Subcutaneous abdominal adipose tissue (tissue), 5 donors: ENCODE data around the gene SNX20.

ENCODE experiments used
- H3K27ac ChIP-seq: one replicate; pipeline ENCODE4 v1.7.0; 2013; ENCODE audit warnings: low read depth, mild to moderate bottlenecking, inconsistent platforms, low read length, moderate library complexity
- H3K27me3 ChIP-seq, 5 donors: one replicate each; pipeline ENCODE4 v1.7.0; 2013; ENCODE audit warnings: low read length in 5 of 5, inconsistent platforms in 1 of 5; ENCODE audit not compliant: control insufficient read depth in 5 of 5, insufficient read depth in 4 of 5
- H3K36me3 ChIP-seq, 5 donors: one replicate each; pipeline ENCODE4 v1.7.0; 2013; ENCODE audit warnings: low read length in 5 of 5; ENCODE audit not compliant: control insufficient read depth in 5 of 5, insufficient read depth in 5 of 5
- H3K4me1 ChIP-seq, 5 donors: one replicate each; pipeline ENCODE4 v1.7.0; 2013; ENCODE audit warnings: low read length in 5 of 5, mild to moderate bottlenecking in 3 of 5, moderate library complexity in 1 of 5; ENCODE audit not compliant: control insufficient read depth in 5 of 5, insufficient read depth in 5 of 5
- H3K4me3 ChIP-seq, 5 donors: one replicate each; pipeline ENCODE4 v1.7.0; 2013; ENCODE audit warnings: low read length in 5 of 5, low read depth in 1 of 5
- H3K9ac ChIP-seq, 5 donors: one replicate each; pipeline ENCODE4 v1.7.0; 2013; ENCODE audit warnings: low read length in 5 of 5, mild to moderate bottlenecking in 4 of 5, moderate library complexity in 3 of 5
- H3K9me3 ChIP-seq, 5 donors: one replicate each; pipeline ENCODE4 v1.7.0; 2013; ENCODE audit warnings: low read length in 5 of 5; ENCODE audit not compliant: control insufficient read depth in 5 of 5
- donor health status: healthy.
- donor health status: healthy.
- donor health status: healthy.
- donor health status: healthy.
- donor health status: healthy.

Gene SNX20

DNA sequence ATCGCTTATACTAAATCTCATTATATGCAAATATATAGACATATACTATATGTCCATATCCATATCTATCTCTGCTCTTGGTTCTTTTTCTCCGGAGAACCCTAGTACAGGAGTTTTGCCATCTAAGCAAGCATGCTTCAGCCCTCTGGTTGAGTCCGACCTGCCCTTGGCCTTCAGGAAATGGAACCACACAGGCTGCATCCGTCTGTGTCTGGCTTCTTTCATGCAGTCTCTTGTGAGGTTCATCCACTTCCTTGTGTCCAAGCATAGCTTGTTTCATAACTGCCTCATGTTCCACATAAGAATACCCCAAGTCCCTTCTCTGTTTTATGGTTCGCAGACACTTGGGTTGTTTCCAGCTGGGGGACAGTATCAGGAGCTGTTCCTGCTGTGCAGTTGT is 16.8 kb downstream of the SNX20 start:
- H3K9me3 ChIP-seq = peaks cover 0 to 4% (median 0%) of the 10 kb centered on the region in 5 donors
- H3K9ac ChIP-seq = no peak overlapping the region
- H3K4me1 ChIP-seq = peaks cover 0 to 32% (median 8%) of the 10 kb centered on the region in 5 donors
- no peaks in the 10 kb centered on the region for H3K36me3 ChIP-seq
- no peak overlapping the region for H3K27ac ChIP-seq
- H3K4me3 ChIP-seq = peak overlapping the region in 1 of 5 donors; percentile 71
- no peaks in the 10 kb centered on the region for H3K27me3 ChIP-seq

DNA sequence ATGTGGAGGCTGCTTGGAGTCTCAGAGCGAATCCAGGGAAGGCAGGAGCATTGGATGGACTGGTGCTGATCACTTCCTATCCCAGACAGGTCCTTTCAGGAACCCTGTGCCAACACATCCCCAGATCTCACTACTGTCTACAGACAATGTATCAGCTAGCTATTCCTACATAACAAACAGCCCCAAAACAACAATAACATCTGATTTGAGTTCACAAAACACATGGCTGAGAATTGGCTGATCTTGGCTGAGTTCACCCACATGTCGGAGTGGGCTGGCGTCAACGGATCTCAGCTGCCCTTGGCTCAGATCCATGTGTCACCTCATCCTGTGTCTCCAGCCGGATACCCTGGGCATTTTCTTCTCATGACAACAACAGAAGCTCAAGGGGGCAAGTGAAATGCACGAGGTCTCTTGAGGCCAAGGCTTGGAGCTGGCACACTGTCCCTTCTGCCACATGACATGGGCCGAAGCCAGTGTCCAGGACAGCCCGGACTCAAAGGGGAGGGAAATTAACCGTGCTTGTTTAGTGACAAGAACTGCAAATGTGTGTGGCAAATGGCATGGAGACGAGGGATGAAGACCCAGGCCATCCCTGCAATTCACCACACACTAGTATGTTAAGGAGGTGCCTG is 18.7 kb downstream of the SNX20 start:
- Histone ChIP-seq H3K4me3 (no peak overlapping the region), H3K36me3 (no peaks in the 10 kb centered on the region), H3K9me3 (peaks cover 0 to 4% (median 0%) of the 10 kb centered on the region in 5 donors), H3K27me3 (no peaks in the 10 kb centered on the region), H3K9ac (no peak overlapping the region), H3K27ac (no peak overlapping the region), H3K4me1 (peaks cover 0 to 22% (median 6%) of the 10 kb centered on the region in 5 donors)

DNA sequence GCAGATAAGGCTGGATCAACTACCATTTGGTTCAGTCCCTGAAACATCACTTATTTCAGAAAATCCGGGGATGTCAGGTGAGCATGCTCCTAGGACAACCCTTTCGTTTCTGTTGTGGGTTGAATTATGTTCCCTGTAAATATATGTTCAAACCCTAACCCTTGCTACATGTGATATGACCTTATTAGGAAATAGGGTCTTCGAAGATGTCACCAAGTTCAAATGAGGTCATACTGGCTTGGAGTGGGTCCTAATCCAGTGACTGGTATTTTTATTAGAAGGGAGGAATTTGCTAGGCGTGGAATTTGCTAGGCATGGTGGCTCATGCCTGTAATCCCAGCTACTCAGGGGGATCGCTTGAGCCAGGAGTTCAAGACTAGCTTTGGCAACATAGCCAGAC is 21.3 kb downstream of the SNX20 start:
- no peaks in the 10 kb centered on the region for H3K27me3 ChIP-seq
- H3K9me3 ChIP-seq = peaks cover 0 to 4% (median 0%) of the 10 kb centered on the region in 5 donors
- H3K4me3 ChIP-seq = no peak overlapping the region
- no peak overlapping the region for H3K9ac ChIP-seq
- H3K4me1 ChIP-seq = peaks cover 0 to 8% (median 1%) of the 10 kb centered on the region in 5 donors
- no peaks in the 10 kb centered on the region for H3K36me3 ChIP-seq
- H3K27ac ChIP-seq = no peak overlapping the region

DNA sequence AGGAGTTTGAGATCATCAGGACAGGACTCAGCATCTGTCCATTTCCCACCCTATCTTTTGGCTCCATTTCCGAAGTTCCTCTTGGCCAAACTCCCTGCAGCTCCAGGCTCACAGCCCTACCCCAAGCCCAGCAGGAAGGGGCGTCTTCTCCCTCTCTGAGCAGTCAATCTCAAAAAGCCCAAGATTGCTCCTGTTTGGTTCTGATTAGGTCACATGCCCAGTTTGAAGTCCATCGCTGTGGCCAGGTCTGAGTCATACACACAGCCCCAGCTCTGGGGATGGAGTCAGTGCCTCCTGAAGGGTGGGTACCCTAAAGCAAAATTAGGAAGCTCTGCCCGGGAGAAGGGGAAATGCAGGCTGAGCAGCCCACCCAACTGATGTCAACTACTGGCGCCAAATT is 23.9 kb downstream of the SNX20 start:
- Histone ChIP-seq H3K27me3 (peaks cover 0 to 8% (median 0%) of the 10 kb centered on the region in 5 donors), H3K27ac (no peak overlapping the region), H3K36me3 (no peaks in the 10 kb centered on the region), H3K9me3 (peaks cover 0 to 1% (median 0%) of the 10 kb centered on the region in 5 donors), H3K9ac (no peak overlapping the region), H3K4me1 (peaks cover 0 to 4% (median 0%) of the 10 kb centered on the region in 5 donors), H3K4me3 (no peak overlapping the region)

DNA sequence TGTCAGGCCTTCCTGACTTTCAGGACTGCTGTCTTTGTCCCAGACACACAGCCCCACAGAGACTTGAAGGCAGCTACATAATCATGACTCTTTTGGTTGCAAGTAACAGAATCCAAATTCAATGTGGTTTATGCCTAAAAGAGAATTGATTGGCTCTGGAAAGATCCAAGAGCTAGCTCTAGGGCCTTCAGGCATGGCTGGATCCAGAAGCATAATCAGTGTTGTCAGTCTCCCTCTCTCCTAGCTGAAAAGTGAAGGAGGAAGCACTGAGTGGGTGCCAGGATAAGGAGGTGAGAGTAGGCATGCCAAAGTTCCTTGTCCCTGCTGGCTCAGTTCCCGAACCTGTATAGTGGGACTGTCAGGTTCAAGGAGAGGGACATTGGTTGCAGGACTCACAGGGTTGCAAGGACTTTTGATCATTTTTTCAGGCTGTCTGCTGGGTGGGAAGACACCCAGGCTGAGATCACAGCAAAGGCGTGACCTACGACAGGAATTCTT is 25.5 kb downstream of the SNX20 start:
- Histone ChIP-seq H3K9ac (no peak overlapping the region), H3K9me3 (peaks cover 0 to 4% (median 0%) of the 10 kb centered on the region in 5 donors), H3K4me1 (peaks cover 0 to 4% (median 0%) of the 10 kb centered on the region in 5 donors), H3K4me3 (no peak overlapping the region), H3K36me3 (no peaks in the 10 kb centered on the region), H3K27me3 (peaks cover 0 to 8% (median 0%) of the 10 kb centered on the region in 5 donors), H3K27ac (no peak overlapping the region)

DNA sequence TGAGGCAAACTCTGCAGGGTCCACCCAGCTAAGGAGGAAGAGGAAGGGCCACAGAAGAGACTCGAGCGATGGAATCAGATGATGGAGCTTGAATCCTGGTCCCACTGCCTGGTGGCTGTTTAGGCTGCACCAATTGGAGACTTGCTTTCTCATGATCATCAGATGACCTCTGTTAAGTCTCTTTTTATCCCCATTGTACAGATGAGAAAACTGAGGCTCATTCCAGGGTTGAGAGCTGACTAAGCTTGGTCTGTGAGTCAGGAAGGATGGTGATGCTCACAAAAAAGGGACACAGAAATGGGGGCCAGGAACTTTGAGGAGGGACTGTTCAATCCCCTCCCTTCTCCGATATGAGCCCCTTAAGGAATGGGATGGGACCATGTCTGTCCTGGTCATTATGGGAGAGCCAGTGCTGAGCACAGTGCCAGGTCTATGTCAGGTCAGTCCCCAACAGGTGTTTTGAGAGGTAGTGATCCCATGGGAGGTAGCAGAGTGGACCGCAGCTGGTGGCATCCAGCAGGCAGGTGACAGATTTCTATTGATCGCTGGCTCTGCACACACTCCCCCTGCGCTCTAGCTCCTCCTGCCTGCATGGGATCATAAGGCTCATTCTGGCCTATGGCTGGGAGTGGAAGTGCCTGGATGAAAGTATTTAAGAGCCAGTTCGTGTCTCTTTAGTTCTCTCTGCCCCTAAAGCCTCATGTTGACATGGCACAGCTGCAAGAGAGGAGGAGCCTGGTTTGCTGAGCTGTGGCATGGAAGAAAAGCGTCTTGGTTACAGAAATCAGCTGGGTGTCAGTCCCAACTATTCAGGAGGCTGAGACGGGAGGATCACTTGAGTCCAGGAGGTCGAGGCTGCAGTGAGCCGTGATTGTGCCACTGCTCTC is 27.2 kb downstream of the SNX20 start:
- H3K27me3 ChIP-seq = peaks cover 0 to 8% (median 0%) of the 10 kb centered on the region in 5 donors
- peaks cover 0 to 4% (median 0%) of the 10 kb centered on the region in 5 donors for H3K9me3 ChIP-seq
- no peaks in the 10 kb centered on the region for H3K36me3 ChIP-seq
- no peak overlapping the region for H3K9ac ChIP-seq
- no peak overlapping the region for H3K27ac ChIP-seq
- no peak overlapping the region for H3K4me3 ChIP-seq
- no peaks in the 10 kb centered on the region for H3K4me1 ChIP-seq

DNA sequence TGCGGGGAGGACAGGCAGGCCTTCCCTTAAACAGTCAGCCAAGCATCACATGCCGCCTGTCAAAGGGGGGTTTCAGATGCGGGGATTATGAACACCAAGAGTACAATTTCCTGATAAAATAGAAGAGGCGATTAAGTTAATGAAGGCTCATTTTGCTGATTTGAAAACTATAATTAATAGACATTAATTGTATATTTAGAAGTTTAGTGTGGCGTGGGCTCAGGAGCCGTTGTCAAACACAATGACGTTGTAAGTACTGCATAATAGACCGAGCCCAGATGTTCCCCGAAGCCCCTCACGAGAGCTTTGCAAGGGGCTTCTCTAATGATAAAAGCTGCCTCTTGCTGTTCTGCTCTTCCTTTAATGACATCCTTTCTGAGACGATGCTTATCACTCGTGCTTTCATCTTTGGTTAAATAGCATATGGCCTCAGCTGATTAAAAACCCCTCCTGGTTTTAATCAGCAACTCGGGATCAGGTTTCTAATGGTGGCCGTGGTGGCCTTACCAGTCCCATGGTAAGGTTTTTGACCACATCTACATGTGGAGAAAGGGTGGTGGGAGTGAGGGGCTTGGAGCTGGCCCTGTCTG is 28.2 kb downstream of the SNX20 start:
- H3K9ac ChIP-seq = no peak overlapping the region
- no peaks in the 10 kb centered on the region for H3K36me3 ChIP-seq
- no peaks in the 10 kb centered on the region for H3K4me1 ChIP-seq
- no peak overlapping the region for H3K27ac ChIP-seq
- peaks cover 0 to 8% (median 0%) of the 10 kb centered on the region in 5 donors for H3K27me3 ChIP-seq
- peaks cover 0 to 4% (median 0%) of the 10 kb centered on the region in 5 donors for H3K9me3 ChIP-seq
- no peak overlapping the region for H3K4me3 ChIP-seq

DNA sequence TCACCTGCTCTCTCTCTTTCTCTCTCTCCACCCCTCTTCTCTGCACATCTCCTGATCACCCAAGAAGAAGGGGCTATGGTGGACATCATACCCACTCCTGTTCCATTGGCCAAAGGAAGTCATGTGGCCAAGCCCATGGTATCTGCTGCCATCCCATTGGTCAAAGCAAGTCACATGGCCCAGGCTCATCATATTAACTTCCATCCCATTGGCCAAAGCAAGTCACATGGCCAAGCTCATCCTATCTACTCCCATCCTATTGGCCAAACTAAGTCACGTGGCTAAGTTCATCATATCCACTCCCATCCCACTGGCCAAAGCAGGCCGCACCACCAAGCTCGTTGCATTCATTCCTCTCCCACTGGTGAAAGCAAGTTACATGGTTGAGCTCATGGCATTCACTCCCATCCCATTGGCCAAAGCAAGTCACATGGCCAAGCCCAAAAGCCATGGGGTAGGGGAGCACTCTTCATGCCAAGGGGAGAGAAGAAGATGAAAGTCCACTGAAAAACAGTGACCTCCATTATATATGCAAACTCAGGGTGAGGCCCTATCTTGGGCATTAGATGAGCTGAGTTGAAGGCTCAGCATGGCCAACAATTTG is 29.2 kb downstream of the SNX20 start:
- H3K9ac ChIP-seq = no peak overlapping the region
- no peaks in the 10 kb centered on the region for H3K4me1 ChIP-seq
- peaks cover 0 to 4% (median 0%) of the 10 kb centered on the region in 5 donors for H3K9me3 ChIP-seq
- H3K36me3 ChIP-seq = no peaks in the 10 kb centered on the region
- H3K27ac ChIP-seq = no peak overlapping the region
- H3K4me3 ChIP-seq = no peak overlapping the region
- H3K27me3 ChIP-seq = peaks cover 0 to 8% (median 0%) of the 10 kb centered on the region in 5 donors

DNA sequence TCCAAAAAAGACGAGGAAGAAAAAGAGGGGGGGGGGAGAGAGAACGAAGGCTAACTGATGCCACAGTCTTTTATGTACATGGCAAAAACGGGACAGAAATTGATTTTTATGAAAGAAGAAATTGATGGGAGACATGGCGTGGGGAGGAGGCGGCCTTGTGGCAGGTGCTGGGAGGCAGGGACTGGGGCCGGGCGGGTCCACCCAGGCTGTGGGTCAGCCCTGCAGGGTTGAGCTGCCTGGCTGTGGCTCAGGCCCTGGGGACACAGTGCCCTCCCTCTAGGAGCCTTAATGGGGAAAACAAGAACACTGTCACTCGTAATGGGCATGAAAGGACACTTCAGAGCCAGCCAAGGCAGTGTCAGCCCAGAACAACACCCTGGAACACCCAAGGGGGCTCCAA is 34.8 kb downstream of the SNX20 start:
- H3K36me3 ChIP-seq = no peaks in the 10 kb centered on the region
- no peak overlapping the region for H3K27ac ChIP-seq
- H3K9me3 ChIP-seq = peaks cover 0 to 2% (median 0%) of the 10 kb centered on the region in 5 donors
- no peaks in the 10 kb centered on the region for H3K4me1 ChIP-seq
- no peak overlapping the region for H3K9ac ChIP-seq
- peaks cover 0 to 4% (median 0%) of the 10 kb centered on the region in 5 donors for H3K27me3 ChIP-seq
- no peak overlapping the region for H3K4me3 ChIP-seq
